ENCODE data around the gene TMEM109.
A peak's percentile ranks its signal among the peaks of the same experiment; 100 is the strongest.
"Not testable (repeated sequence)": the region's sequence is repeated elsewhere in the genome, so short reads cannot be mapped to it uniquely, and the experiment has no call there.

TMEM109 gene

GRCh38 chr11:60900673-60901404, 13.1 kb upstream of the TMEM109 start:
- H3K36me3 ChIP-seq (ENCODE audit: control insufficient read depth, insufficient read depth, low read length): peaks cover 51% of the 10 kb centered on the region

GRCh38 chr11:60902625-60903024, 11.3 kb upstream of the TMEM109 start:
- H3K36me3 ChIP-seq (ENCODE audit: control insufficient read depth, insufficient read depth, low read length): peaks cover 38% of the 10 kb centered on the region
- no peaks in the 10 kb centered on the region for H3K9me3 ChIP-seq (ENCODE audit: control insufficient read depth, low read length)
- WGBS, 2 experiments: 97 to 98% methylated on average over 11 of the region's 11 CpGs
- peaks cover 6% of the 10 kb centered on the region for H3K4me1 ChIP-seq (ENCODE audit: control insufficient read depth, insufficient read depth, low read length)
- peaks cover 3% of the 10 kb centered on the region for H3K27me3 ChIP-seq (ENCODE audit: control insufficient read depth, insufficient read depth, low read length, poor library complexity, severe bottlenecking)
- no peak overlapping the region for H3K4me3 ChIP-seq (ENCODE audit: insufficient read depth, low read depth, low read length)
- H3K27ac ChIP-seq (ENCODE audit: insufficient read depth, low read depth, low read length, poor library complexity, severe bottlenecking): no peak overlapping the region

More at GRCh38 chr11:60900673-60901404, 13.1 kb upstream of the TMEM109 start:
- no peak overlapping the region for H3K4me3 ChIP-seq (ENCODE audit: insufficient read depth, low read depth, low read length)
- no peak overlapping the region for H3K27ac ChIP-seq (ENCODE audit: insufficient read depth, low read depth, low read length, poor library complexity, severe bottlenecking)
- peaks cover 6% of the 10 kb centered on the region for H3K4me1 ChIP-seq (ENCODE audit: control insufficient read depth, insufficient read depth, low read length)
- H3K9me3 ChIP-seq (ENCODE audit: control insufficient read depth, low read length): no peaks in the 10 kb centered on the region
- WGBS, 2 experiments: 92 to 94% methylated on average over 13 of the region's 13 CpGs
- no peaks in the 10 kb centered on the region for H3K27me3 ChIP-seq (ENCODE audit: control insufficient read depth, insufficient read depth, low read length, poor library complexity, severe bottlenecking)

GRCh38 chr11:60905047-60905446, 8.9 kb upstream of the TMEM109 start:
- WGBS, 2 experiments: 77 to 79% methylated on average over 5 to 6 of the region's 6 CpGs
- Histone ChIP-seq H3K4me3 (ENCODE audit: insufficient read depth, low read depth, low read length) (peak overlapping the region; percentile 73), H3K36me3 (ENCODE audit: control insufficient read depth, insufficient read depth, low read length) (peaks cover 22% of the 10 kb centered on the region), H3K4me1 (ENCODE audit: control insufficient read depth, insufficient read depth, low read length) (peaks cover 6% of the 10 kb centered on the region), H3K27me3 (ENCODE audit: control insufficient read depth, insufficient read depth, low read length, poor library complexity, severe bottlenecking) (peaks cover 27% of the 10 kb centered on the region), H3K9me3 (ENCODE audit: control insufficient read depth, low read length) (no peaks in the 10 kb centered on the region), H3K27ac (ENCODE audit: insufficient read depth, low read depth, low read length, poor library complexity, severe bottlenecking) (no peak overlapping the region)

DNA sequence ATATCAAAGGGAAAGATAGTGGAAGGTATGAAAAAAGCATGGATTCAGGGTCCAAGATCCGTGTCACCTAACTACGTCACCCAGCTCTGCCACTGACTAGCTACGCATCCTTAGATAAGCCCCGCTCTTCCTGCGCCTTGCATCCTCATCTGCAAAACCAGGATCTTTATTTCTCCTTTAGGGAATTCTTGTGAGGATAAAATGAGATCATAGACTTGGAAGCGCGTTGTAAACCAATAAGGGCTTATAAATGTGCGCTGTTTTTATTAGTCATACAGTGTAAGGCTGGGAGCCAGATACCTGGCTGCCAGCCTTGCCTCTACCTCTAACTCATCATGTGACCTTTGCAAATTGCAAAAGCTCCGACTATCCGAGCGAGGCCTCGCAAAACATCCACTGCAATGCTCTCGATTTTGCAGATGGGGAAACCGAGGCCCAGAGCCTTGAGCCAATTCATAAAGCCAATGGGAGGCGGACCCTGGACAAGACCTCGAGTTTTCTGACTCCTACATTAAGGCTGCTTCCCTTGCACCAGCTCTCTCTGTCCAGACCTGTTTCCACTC, 8.3 kb upstream of the TMEM109 start:
- no peaks in the 10 kb centered on the region for H3K9me3 ChIP-seq (ENCODE audit: control insufficient read depth, low read length)
- peaks cover 28% of the 10 kb centered on the region for H3K27me3 ChIP-seq (ENCODE audit: control insufficient read depth, insufficient read depth, low read length, poor library complexity, severe bottlenecking)
- peaks cover 22% of the 10 kb centered on the region for H3K36me3 ChIP-seq (ENCODE audit: control insufficient read depth, insufficient read depth, low read length)
- 5 to 13% methylated on average over 16 of the region's 16 CpGs for WGBS, 2 experiments
- H3K27ac ChIP-seq (ENCODE audit: insufficient read depth, low read depth, low read length, poor library complexity, severe bottlenecking): peak overlapping the region; percentile 76
- peak overlapping the region; percentile 73 for H3K4me3 ChIP-seq (ENCODE audit: insufficient read depth, low read depth, low read length)
- H3K4me1 ChIP-seq (ENCODE audit: control insufficient read depth, insufficient read depth, low read length): peaks cover 6% of the 10 kb centered on the region

- H3K4me1 ChIP-seq (ENCODE audit: control insufficient read depth, insufficient read depth, low read length): peaks cover 6% of the 10 kb centered on the region
- WGBS, 2 experiments: 0% methylated on average over 75 of the region's 75 CpGs
- H3K36me3 ChIP-seq (ENCODE audit: control insufficient read depth, insufficient read depth, low read length): peaks cover 18% of the 10 kb centered on the region
- H3K4me3 ChIP-seq (ENCODE audit: insufficient read depth, low read depth, low read length): peak within 1 kb of the TSS; percentile 73
- peak within 1 kb of the TSS; percentile 76 for H3K27ac ChIP-seq (ENCODE audit: insufficient read depth, low read depth, low read length, poor library complexity, severe bottlenecking)
- H3K9me3 ChIP-seq (ENCODE audit: control insufficient read depth, low read length): no peaks in the 10 kb centered on the region
- peaks cover 28% of the 10 kb centered on the region for H3K27me3 ChIP-seq (ENCODE audit: control insufficient read depth, insufficient read depth, low read length, poor library complexity, severe bottlenecking)
Measured at GRCh38 chr11:60906132-60906972, 7.6 kb upstream of the TMEM109 start, which contains the start of gene PRPF19. TSS of gene PRPF19 (minus strand) at chr11:60906585. CDS start at chr11:60906382, 203 bp downstream.

GRCh38 chr11:60908803-60909202, 5.2 kb upstream of the TMEM109 start:
- WGBS, 2 experiments: 49% methylated on average over 1 of the region's 1 CpG
- H3K9me3 ChIP-seq (ENCODE audit: control insufficient read depth, low read length): no peaks in the 10 kb centered on the region
- no peak overlapping the region for H3K27ac ChIP-seq (ENCODE audit: insufficient read depth, low read depth, low read length, poor library complexity, severe bottlenecking)
- H3K4me3 ChIP-seq (ENCODE audit: insufficient read depth, low read depth, low read length): no peak overlapping the region
- H3K4me1 ChIP-seq (ENCODE audit: control insufficient read depth, insufficient read depth, low read length): peaks cover 14% of the 10 kb centered on the region
- peaks cover 28% of the 10 kb centered on the region for H3K27me3 ChIP-seq (ENCODE audit: control insufficient read depth, insufficient read depth, low read length, poor library complexity, severe bottlenecking)
- no peaks in the 10 kb centered on the region for H3K36me3 ChIP-seq (ENCODE audit: control insufficient read depth, insufficient read depth, low read length)

GRCh38 chr11:60909680-60910280, 4.2 kb upstream of the TMEM109 start:
- H3K9me3 ChIP-seq (ENCODE audit: control insufficient read depth, low read length); H3K27ac ChIP-seq (ENCODE audit: insufficient read depth, low read depth, low read length, poor library complexity, severe bottlenecking); H3K36me3 ChIP-seq (ENCODE audit: control insufficient read depth, insufficient read depth, low read length); H3K4me3 ChIP-seq (ENCODE audit: insufficient read depth, low read depth, low read length): not testable (repeated sequence)
- Histone ChIP-seq H3K4me1 (ENCODE audit: control insufficient read depth, insufficient read depth, low read length) (peaks cover 17% of the 10 kb centered on the region), H3K27me3 (ENCODE audit: control insufficient read depth, insufficient read depth, low read length, poor library complexity, severe bottlenecking) (peaks cover 28% of the 10 kb centered on the region)
- WGBS, 2 experiments: 57% methylated on average over 3 of the region's 3 CpGs

GRCh38 chr11:60910281-60910687, 3.7 kb upstream of the TMEM109 start:
- Histone ChIP-seq H3K4me1 (ENCODE audit: control insufficient read depth, insufficient read depth, low read length) (peaks cover 14% of the 10 kb centered on the region), H3K27ac (ENCODE audit: insufficient read depth, low read depth, low read length, poor library complexity, severe bottlenecking) (no peak overlapping the region), H3K27me3 (ENCODE audit: control insufficient read depth, insufficient read depth, low read length, poor library complexity, severe bottlenecking) (peaks cover 28% of the 10 kb centered on the region), H3K36me3 (ENCODE audit: control insufficient read depth, insufficient read depth, low read length) (no peaks in the 10 kb centered on the region), H3K4me3 (ENCODE audit: insufficient read depth, low read depth, low read length) (no peak overlapping the region), H3K9me3 (ENCODE audit: control insufficient read depth, low read length) (no peaks in the 10 kb centered on the region)
- WGBS, 2 experiments: 60 to 63% methylated on average over 3 of the region's 3 CpGs

DNA sequence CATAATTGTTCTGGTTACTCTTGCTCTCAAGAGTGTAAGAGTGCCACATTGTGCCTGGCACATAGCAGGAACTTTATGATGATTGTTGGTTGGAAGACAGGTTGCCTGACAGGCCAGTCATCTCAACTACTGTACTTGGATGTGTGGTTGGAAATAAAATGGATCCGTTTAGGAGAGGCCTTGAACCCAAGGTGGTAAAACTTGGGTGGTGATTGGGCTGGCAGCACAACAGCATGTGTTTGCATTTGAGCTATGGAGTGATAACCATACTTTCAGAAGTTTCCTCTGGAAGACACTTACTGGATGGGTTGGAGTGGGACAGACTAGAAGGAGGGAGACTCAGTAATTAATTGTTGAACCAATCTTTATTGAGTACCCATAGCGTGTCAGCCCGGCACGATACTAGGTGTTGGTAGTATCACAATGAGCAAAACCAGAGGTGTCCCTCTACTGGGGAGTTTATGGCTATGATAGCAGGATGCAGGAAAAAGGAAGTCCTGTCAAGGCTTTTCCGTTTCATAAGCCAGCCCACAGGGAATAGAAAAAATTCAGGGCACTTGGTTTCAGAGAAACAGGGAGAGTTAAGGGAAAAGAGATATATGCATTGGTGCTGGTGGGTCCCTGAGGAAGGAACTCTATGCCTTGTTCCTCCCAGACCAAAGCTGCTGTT, 3.1 kb upstream of the TMEM109 start:
- 77 to 81% methylated on average over 5 of the region's 5 CpGs for WGBS, 2 experiments
- Histone ChIP-seq H3K4me3 (ENCODE audit: insufficient read depth, low read depth, low read length) (no peak overlapping the region), H3K36me3 (ENCODE audit: control insufficient read depth, insufficient read depth, low read length) (no peaks in the 10 kb centered on the region), H3K4me1 (ENCODE audit: control insufficient read depth, insufficient read depth, low read length) (peaks cover 17% of the 10 kb centered on the region), H3K27me3 (ENCODE audit: control insufficient read depth, insufficient read depth, low read length, poor library complexity, severe bottlenecking) (peaks cover 28% of the 10 kb centered on the region), H3K27ac (ENCODE audit: insufficient read depth, low read depth, low read length, poor library complexity, severe bottlenecking) (no peak overlapping the region), H3K9me3 (ENCODE audit: control insufficient read depth, low read length) (no peaks in the 10 kb centered on the region)

All from ectodermal cell (in vitro differentiated cells).